AML-193 (cell line): ENCODE results near the gene ABHD4.
"Not testable (repeated sequence)": the region's sequence is repeated elsewhere in the genome, so short reads cannot be mapped to it uniquely, and the experiment has no call there.

Source experiments
- DNase-seq, 2 experiments: peaks; one replicate each; lab custom pipeline; 2025; lab: John Stamatoyannopoulos, UW

Gene ABHD4

GRCh38 chr14:22561661-22562579 lies 36.2 kb upstream of the ABHD4 start:
- DNase-seq = no peak

GRCh38 chr14:22563987-22564386 lies 34.1 kb upstream of the ABHD4 start:
- DNase-seq = no peak

- no peak for DNase-seq
Observed at GRCh38 chr14:22564463-22564862, 33.6 kb upstream of the ABHD4 start.

- no peak for DNase-seq
Observed at GRCh38 chr14:22565391-22565945, 32.6 kb upstream of the ABHD4 start.

- not testable (repeated sequence) for DNase-seq
Observed at GRCh38 chr14:22566266-22566665, 31.8 kb upstream of the ABHD4 start.

GRCh38 chr14:22566845-22567244 lies 31.3 kb upstream of the ABHD4 start:
- DNase-seq = no peak

- no peak for DNase-seq
Observed at GRCh38 chr14:22567437-22567836, 30.7 kb upstream of the ABHD4 start.

GRCh38 chr14:22569106-22569736 lies 28.9 kb upstream of the ABHD4 start:
- DNase-seq = no peak

GRCh38 chr14:22569737-22570131 lies 28.4 kb upstream of the ABHD4 start:
- DNase-seq = no peak

GRCh38 chr14:22570132-22570949 lies 27.8 kb upstream of the ABHD4 start:
- DNase-seq = peak; percentile 64 to 75

GRCh38 chr14:22572562-22573058 lies 25.5 kb upstream of the ABHD4 start:
- DNase-seq = no peak

- peak in 1 of 2 experiments; percentile 11 for DNase-seq
Observed at GRCh38 chr14:22573804-22574203, 24.3 kb upstream of the ABHD4 start.

- DNase-seq = no peak
Observed at GRCh38 chr14:22577334-22577908, 20.7 kb upstream of the ABHD4 start.

GRCh38 chr14:22579236-22579635 lies 18.9 kb upstream of the ABHD4 start:
- DNase-seq = no peak

GRCh38 chr14:22579881-22580280 lies 18.2 kb upstream of the ABHD4 start:
- no peak for DNase-seq

- DNase-seq = no peak
Observed at GRCh38 chr14:22580625-22581024, 17.5 kb upstream of the ABHD4 start.

GRCh38 chr14:22583994-22584393 lies 14.1 kb upstream of the ABHD4 start:
- no peak for DNase-seq

- no peak for DNase-seq
Observed at GRCh38 chr14:22587247-22587646, 10.9 kb upstream of the ABHD4 start.

- DNase-seq = not testable (repeated sequence)
Observed at GRCh38 chr14:22587677-22588422, 10.2 kb upstream of the ABHD4 start.

GRCh38 chr14:22588526-22589095 lies 9.5 kb upstream of the ABHD4 start:
- no peak for DNase-seq
